ENCODE data around the gene NLN. TPM values are rescaled to one million over a fixed set of nuclear protein-coding genes. Genes with fewer than 3 reads are reported as not detected.

Gene NLN
- total and polyA plus RNA-seq, 12 donors: 0.77 to 14.1 (median 6.9) TPM

DNA sequence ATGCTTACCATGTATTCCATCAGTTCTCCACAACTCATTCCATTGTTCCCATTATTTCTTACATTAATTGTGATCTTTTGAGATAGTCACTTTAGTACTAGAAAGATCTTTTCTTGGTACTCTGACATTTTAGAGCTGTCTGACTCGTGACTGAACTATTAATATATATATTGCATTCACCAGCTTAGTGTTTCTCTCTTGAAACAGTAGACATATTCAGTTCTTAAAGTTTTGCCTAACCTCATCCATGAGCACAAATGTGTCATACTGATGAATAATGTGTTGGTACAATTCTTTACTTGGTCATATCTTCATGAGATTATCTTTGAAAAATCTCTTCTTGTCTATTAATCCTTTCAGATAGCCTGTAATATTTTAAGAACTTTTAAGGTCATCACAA is 74.3 kb downstream of the NLN start:
- DNase-seq: no peak
- 79 to 97% (median 85%) methylated on average over 1 of the region's 1 CpG for WGBS, 4 donors
- Histone ChIP-seq H3K36me3 (replicated peaks in 1 of 2) (no peaks in the 10 kb centered on the region), H3K9me3 (replicated peaks in 1 of 3) (no peaks in the 10 kb centered on the region), H3K4me3 (no peak overlapping the region), H3K27ac (no peak overlapping the region), H3K4me1 (replicated peaks in 1 of 2) (no peaks in the 10 kb centered on the region), H3K27me3 (no peaks in the 10 kb centered on the region)
- intact Hi-C loops (cut with DNase I): no loop called here
- TF ChIP-seq, protein P1, sequence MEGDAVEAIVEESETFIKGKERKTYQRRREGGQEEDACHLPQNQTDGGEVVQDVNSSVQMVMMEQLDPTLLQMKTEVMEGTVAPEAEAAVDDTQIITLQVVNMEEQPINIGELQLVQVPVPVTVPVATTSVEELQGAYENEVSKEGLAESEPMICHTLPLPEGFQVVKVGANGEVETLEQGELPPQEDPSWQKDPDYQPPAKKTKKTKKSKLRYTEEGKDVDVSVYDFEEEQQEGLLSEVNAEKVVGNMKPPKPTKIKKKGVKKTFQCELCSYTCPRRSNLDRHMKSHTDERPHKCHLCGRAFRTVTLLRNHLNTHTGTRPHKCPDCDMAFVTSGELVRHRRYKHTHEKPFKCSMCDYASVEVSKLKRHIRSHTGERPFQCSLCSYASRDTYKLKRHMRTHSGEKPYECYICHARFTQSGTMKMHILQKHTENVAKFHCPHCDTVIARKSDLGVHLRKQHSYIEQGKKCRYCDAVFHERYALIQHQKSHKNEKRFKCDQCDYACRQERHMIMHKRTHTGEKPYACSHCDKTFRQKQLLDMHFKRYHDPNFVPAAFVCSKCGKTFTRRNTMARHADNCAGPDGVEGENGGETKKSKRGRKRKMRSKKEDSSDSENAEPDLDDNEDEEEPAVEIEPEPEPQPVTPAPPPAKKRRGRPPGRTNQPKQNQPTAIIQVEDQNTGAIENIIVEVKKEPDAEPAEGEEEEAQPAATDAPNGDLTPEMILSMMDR (IDR thresholded peaks at IDR 0.05): no peak
- no peak for TF ChIP-seq POLR2A (IDR thresholded peaks at IDR 0.05)

DNA sequence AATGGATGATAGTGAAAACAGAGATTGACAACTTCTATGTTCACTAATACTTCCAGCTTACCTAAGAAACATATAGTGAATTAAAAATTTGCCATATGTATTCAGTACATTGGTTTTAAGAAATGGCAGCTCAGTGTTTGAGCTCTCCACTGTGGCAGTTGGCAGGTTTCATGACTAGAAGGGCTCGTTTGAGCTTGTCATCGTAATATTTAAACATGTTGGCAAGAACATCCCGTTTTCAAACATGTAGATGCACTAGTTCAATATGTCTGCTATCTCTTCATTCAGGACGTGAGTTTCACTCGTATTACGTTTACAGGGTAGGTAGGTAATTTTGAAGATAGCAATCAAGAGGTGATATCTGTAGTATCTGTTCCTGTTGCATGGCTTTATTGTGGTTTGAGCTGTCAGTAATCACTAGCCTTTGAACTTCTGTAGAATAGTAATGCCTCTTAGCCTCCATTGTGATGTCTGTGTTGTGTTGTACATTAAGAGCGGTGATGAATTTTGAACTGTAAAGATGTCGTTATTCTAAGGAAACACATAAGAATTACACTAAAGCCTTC is 74.8 kb downstream of the NLN start:
- no peaks in the 10 kb centered on the region for H3K36me3 ChIP-seq (replicated peaks in 1 of 2)
- no peak for TF ChIP-seq POLR2A (IDR thresholded peaks at IDR 0.05)
- TF ChIP-seq, protein P1 (IDR thresholded peaks at IDR 0.05): no peak
- intact Hi-C loops (cut with DNase I): no loop called here
- no peaks in the 10 kb centered on the region for H3K4me1 ChIP-seq (replicated peaks in 1 of 2)
- WGBS, 4 donors: 84 to 95% (median 91%) methylated on average over 8 of the region's 8 CpGs
- no peaks in the 10 kb centered on the region for H3K9me3 ChIP-seq (replicated peaks in 1 of 3)
- no peak overlapping the region for H3K27ac ChIP-seq
- H3K27me3 ChIP-seq: no peaks in the 10 kb centered on the region
- no peak for DNase-seq
- H3K4me3 ChIP-seq: no peak overlapping the region

DNA sequence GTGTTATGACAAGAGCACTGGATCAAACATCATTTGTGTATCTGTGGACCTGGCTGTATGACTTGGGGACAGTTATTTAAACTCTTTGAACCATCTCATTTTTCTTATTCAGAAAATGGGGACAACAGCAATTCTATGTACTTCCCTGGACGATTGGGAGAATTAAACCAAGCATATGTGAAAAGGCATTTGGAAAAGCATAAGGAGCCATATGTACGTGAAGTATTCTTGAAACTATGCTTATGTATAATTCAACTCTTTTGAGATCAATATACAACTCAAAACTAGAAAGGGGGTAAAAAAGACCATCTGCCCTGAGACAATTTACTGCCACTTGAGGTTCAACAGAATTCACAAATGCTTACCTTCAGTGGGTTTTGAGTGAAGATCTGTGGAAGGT is 75.5 kb downstream of the NLN start:
- Histone ChIP-seq H3K36me3 (replicated peaks in 1 of 2) (no peaks in the 10 kb centered on the region), H3K27me3 (no peaks in the 10 kb centered on the region), H3K4me1 (replicated peaks in 1 of 2) (no peaks in the 10 kb centered on the region), H3K9me3 (replicated peaks in 1 of 3) (no peaks in the 10 kb centered on the region), H3K4me3 (no peak overlapping the region), H3K27ac (no peak overlapping the region)
- TF ChIP-seq, protein P1 (IDR thresholded peaks at IDR 0.05): no peak
- no peak for TF ChIP-seq POLR2A (IDR thresholded peaks at IDR 0.05)
- WGBS, 4 donors: 78 to 84% (median 82%) methylated on average over 2 of the region's 2 CpGs
- no peak for DNase-seq
- intact Hi-C loops (cut with DNase I): no loop called here

DNA sequence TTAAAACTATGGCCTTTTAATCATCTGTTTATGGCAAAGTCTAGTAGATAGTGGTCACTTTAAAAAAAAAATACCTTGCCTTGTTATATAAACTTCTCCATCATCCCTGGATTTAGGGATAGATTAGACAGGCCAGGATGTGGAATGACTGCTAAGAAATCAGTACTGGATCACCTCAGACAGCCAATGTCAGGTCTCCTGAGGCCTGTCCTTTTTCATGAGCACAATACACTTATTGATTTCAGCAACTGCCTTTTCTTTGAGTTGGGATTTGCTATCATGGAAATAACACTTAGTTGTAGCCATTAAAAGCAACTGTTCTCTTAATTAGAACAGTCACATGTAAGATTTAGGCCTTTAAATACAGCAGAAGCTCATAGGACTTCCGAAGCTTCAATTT is 77.9 kb downstream of the NLN start:
- Histone ChIP-seq H3K36me3 (replicated peaks in 1 of 2) (no peaks in the 10 kb centered on the region), H3K4me3 (no peak overlapping the region), H3K27me3 (no peaks in the 10 kb centered on the region), H3K4me1 (replicated peaks in 1 of 2) (no peaks in the 10 kb centered on the region), H3K27ac (no peak overlapping the region), H3K9me3 (replicated peaks in 1 of 3) (no peaks in the 10 kb centered on the region)
- intact Hi-C loops (cut with DNase I): no loop called here
- no peak for TF ChIP-seq POLR2A (IDR thresholded peaks at IDR 0.05)
- TF ChIP-seq, protein P1 (IDR thresholded peaks at IDR 0.05): no peak
- WGBS, 4 donors: 96 to 100% (median 99%) methylated on average over 1 of the region's 1 CpG
- DNase-seq: no peak

All from adrenal gland (tissue), 12 donors.